Measurements from ENCODE around the gene PATE4.

DNA sequence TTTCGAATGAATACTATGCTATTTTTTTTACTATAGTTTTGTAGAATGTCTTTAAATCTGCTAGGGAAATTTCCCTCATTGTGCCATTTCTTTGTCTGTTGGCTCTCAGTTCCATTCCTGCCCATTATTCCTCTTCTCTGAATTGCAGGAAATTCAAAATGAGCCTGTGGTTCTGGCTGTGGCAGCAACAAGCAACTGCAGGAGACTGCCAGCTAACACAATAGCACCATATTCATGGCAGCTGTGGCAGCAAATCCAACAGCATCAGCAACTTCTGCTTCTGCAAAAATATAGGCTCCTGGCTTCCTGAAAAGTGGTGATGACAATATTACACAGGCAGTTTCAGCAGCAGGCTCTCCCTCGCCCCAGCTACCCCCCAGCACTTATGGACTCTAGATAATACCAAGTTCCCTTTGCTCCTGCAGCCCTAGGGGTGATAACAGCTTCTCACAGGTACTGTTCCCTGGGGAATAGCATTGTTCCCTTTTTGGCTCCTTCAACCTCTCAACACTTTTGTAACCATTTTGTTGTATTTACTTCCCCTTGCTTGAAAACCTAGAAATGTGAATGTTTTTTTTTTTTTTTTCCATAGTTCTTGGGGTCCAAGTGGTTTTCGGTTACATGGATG lies 9.3 kb downstream of the PATE4 start:
- TF ChIP-seq, protein P1, sequence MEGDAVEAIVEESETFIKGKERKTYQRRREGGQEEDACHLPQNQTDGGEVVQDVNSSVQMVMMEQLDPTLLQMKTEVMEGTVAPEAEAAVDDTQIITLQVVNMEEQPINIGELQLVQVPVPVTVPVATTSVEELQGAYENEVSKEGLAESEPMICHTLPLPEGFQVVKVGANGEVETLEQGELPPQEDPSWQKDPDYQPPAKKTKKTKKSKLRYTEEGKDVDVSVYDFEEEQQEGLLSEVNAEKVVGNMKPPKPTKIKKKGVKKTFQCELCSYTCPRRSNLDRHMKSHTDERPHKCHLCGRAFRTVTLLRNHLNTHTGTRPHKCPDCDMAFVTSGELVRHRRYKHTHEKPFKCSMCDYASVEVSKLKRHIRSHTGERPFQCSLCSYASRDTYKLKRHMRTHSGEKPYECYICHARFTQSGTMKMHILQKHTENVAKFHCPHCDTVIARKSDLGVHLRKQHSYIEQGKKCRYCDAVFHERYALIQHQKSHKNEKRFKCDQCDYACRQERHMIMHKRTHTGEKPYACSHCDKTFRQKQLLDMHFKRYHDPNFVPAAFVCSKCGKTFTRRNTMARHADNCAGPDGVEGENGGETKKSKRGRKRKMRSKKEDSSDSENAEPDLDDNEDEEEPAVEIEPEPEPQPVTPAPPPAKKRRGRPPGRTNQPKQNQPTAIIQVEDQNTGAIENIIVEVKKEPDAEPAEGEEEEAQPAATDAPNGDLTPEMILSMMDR (IDR thresholded peaks at IDR 0.05): no peak
- no peak for TF ChIP-seq POLR2A (IDR thresholded peaks at IDR 0.05)
